Upper lobe of right lung (tissue), 1 donor: ENCODE measurements around the gene PPL. TPM values are rescaled to one million over a fixed set of nuclear protein-coding genes. Genes with fewer than 3 reads are reported as not detected.
A peak's percentile ranks its signal among the peaks of the same experiment; 100 is the strongest.

Experiments
- ATAC-seq: fragments of 200-7000 bp; cut with Tn5 transposase; one replicate; pipeline ENCODE4 v1.9.1; 2020; ENCODE audit warnings: mild to moderate bottlenecking, moderate library complexity
- DNase-seq: peaks from one replicate; pipeline ENCODE4 v3.0.0-alpha.2; 2020
- H3K27ac ChIP-seq: fragments of 200-600 bp; one replicate; pipeline ENCODE4 v1.8.0; 2022
- H3K27me3 ChIP-seq: fragments of 200-600 bp; one replicate; pipeline ENCODE4 v1.8.0; 2022; ENCODE audit warnings: mild to moderate bottlenecking
- H3K36me3 ChIP-seq: fragments of 200-600 bp; one replicate; pipeline ENCODE4 v1.8.0; 2022
- H3K4me1 ChIP-seq: fragments of 200-600 bp; one replicate; pipeline ENCODE4 v1.8.0; 2022
- H3K4me3 ChIP-seq: fragments of 200-600 bp; one replicate; pipeline ENCODE4 v1.8.0; 2022; ENCODE audit warnings: mild to moderate bottlenecking
- H3K9me3 ChIP-seq: fragments of 200-600 bp; one replicate; pipeline ENCODE4 v1.8.0; 2022
- intact Hi-C: fragments of 100-400 bp; cut with DNase I; formaldehyde crosslinking; loops from one replicate; pipeline ENCODE4 v1.11.0; 2022
- total RNA-seq: library from RNA; stranded (reverse); fragmentation: NEBNext Ultra II Directional; extraction: Animal tissue kit (Norgen Biotek cat#: 25700); gene quantifications from one replicate; pipeline ENCODE4 v1.2.1, GENCODE V29; 2021
- TF ChIP-seq, protein P1 (sequence below): fragments of 200-600 bp; IDR thresholded peaks from one replicate; pipeline ENCODE4 v1.8.0; 2022; ENCODE audit warnings: antibody characterized with exemption
- donor health status: DM: no; HTN: yes; CAD: no; lungs with severe emphysema.

PPL gene
- total RNA-seq, 1 donor from 2014 or later, result 78.1 TPM

- H3K36me3 ChIP-seq, result no peaks in the 10 kb centered on the region
- TF ChIP-seq, protein P1, sequence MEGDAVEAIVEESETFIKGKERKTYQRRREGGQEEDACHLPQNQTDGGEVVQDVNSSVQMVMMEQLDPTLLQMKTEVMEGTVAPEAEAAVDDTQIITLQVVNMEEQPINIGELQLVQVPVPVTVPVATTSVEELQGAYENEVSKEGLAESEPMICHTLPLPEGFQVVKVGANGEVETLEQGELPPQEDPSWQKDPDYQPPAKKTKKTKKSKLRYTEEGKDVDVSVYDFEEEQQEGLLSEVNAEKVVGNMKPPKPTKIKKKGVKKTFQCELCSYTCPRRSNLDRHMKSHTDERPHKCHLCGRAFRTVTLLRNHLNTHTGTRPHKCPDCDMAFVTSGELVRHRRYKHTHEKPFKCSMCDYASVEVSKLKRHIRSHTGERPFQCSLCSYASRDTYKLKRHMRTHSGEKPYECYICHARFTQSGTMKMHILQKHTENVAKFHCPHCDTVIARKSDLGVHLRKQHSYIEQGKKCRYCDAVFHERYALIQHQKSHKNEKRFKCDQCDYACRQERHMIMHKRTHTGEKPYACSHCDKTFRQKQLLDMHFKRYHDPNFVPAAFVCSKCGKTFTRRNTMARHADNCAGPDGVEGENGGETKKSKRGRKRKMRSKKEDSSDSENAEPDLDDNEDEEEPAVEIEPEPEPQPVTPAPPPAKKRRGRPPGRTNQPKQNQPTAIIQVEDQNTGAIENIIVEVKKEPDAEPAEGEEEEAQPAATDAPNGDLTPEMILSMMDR, result no peak
- no peak for ATAC-seq
- H3K27me3 ChIP-seq, result no peaks in the 10 kb centered on the region
- no peak overlapping the region for H3K27ac ChIP-seq
- H3K4me3 ChIP-seq, result no peak overlapping the region
- intact Hi-C loops, result no loop called here
- no peak for DNase-seq
- no peaks in the 10 kb centered on the region for H3K4me1 ChIP-seq
- H3K9me3 ChIP-seq, result no peaks in the 10 kb centered on the region
Observed at GRCh38 chr16:4913774-4914525, 23.0 kb downstream of the PPL start.

DNA sequence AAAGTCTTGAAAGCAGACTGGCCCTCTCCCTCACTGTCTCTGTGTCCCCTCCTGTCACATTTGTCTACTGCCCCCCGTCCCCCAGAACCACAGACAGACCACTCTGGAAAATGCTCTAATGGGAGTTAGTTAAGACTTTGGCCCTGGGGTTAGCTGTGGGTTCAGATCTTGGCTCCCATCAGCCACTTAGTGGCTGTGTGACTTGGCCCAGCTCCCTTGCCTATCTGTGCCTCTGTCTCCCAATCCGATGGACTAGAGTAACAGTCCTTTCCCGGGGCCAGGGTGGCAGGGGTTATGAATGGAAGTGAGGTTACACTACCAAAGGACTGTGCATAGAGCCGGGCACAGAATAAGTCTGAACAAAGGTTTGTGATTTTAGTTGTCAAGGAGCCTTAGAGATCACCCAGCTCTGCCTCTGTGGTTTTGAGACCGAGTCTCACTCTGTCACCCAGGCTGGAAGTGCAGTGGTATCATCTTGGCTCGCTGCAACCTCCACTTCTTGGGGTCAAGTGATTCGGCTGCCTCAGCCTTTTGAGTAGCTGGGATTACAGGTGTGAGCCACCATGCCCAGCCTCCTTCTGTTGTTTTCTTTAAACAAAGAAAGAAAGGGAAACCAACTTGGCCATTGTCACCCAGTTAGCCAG is 23.7 kb downstream of the PPL start:
- ATAC-seq, result peak; percentile 47
- no peaks in the 10 kb centered on the region for H3K9me3 ChIP-seq
- intact Hi-C loops, result no loop called here

DNA sequence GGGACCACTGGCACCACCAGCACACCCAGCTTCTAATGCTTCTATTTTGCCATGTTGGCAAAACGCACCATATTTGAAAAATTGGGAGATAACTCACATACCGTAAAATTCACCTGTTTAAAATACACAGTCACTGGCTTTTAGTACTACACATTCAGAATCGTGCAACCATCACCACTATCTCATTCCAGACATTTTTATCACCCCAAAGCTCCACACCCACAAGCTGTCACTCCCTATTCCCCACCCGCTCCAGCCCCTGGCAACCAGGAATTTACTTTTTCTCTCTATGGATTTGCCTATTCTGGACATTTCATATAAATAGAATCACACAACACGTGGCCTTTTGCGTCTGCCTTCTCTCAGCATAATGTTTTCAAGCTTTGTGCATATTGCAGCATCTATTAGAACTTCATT is 25.0 kb downstream of the PPL start:
- H3K4me3 ChIP-seq, result no peak overlapping the region
- no peaks in the 10 kb centered on the region for H3K9me3 ChIP-seq
- DNase-seq, result no peak
- intact Hi-C loops, result no loop called here
- no peaks in the 10 kb centered on the region for H3K4me1 ChIP-seq
- H3K27me3 ChIP-seq, result no peaks in the 10 kb centered on the region
- H3K27ac ChIP-seq, result peak overlapping the region; percentile 7
- H3K36me3 ChIP-seq, result no peaks in the 10 kb centered on the region
- TF ChIP-seq, protein P1, result no peak
- ATAC-seq, result peak; percentile 42

More for the DNA sequence above, 23.7 kb downstream of the PPL start:
- no peak for DNase-seq
- Histone ChIP-seq H3K4me1 (no peaks in the 10 kb centered on the region), H3K4me3 (no peak overlapping the region), H3K27me3 (no peaks in the 10 kb centered on the region), H3K36me3 (no peaks in the 10 kb centered on the region), H3K27ac (no peak overlapping the region)
- TF ChIP-seq, protein P1, result no peak

- Histone ChIP-seq H3K4me3 (no peak overlapping the region), H3K27me3 (no peaks in the 10 kb centered on the region), H3K4me1 (no peaks in the 10 kb centered on the region), H3K36me3 (no peaks in the 10 kb centered on the region), H3K9me3 (no peaks in the 10 kb centered on the region), H3K27ac (no peak overlapping the region)
- ATAC-seq (no peak), DNase-seq (no peak)
- TF ChIP-seq, protein P1, result no peak
- intact Hi-C loops, result no loop called here
Observed at GRCh38 chr16:4910828-4911227, 26.1 kb downstream of the PPL start.

DNA sequence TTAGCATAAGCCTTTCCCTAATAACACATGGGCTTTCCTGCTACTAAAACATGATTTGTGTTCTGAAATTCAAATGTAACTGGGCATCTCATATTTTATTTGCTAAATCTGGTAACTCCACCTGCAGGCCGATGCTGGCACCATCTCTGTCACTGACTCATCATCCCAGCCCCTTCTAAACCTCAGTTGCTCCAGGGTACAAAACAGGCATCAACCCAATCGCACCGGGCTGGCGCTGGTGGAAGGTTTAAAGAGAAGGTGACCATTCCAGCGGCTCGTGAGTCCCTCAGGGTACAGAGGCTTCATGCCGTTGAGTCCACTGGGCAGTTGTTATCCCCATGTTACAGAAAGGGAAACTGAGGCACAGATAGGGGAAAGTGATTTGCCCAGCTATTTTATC is 27.1 kb downstream of the PPL start:
- H3K27ac ChIP-seq, result no peak overlapping the region
- ATAC-seq (no peak), DNase-seq (no peak)
- no peaks in the 10 kb centered on the region for H3K36me3 ChIP-seq
- no peaks in the 10 kb centered on the region for H3K27me3 ChIP-seq
- TF ChIP-seq, protein P1, result no peak
- intact Hi-C loops, result no loop called here
- H3K4me3 ChIP-seq, result no peak overlapping the region
- no peaks in the 10 kb centered on the region for H3K9me3 ChIP-seq
- H3K4me1 ChIP-seq, result no peaks in the 10 kb centered on the region
